Suprapubic skin (tissue), 3 donors: ENCODE measurements around the gene ITGAE.

ENCODE experiments used
- CTCF ChIP-seq, 2 donors: fragments of 200-600 bp in 1 of 2; fragments of 450-650 bp in 1 of 2; sonication (generic) in 1 of 2; IDR thresholded peaks; one replicate each; pipeline ENCODE4 v1.5.1; 2016 to 2019; ENCODE audit warnings: antibody characterized with exemption in 2 of 2, mild to moderate bottlenecking in 1 of 2, moderate library complexity in 1 of 2
- EP300 ChIP-seq: sonication (generic); formaldehyde crosslinking; IDR thresholded peaks from one replicate; pipeline ENCODE4 v1.6.1; 2017; ENCODE audit warnings: antibody characterized with exemption
- POLR2A ChIP-seq, 2 donors: fragments of 450-650 bp; IDR thresholded peaks; one replicate each; pipeline ENCODE4 v1.6.1; 2017; ENCODE audit warnings: antibody characterized with exemption in 2 of 2, mild to moderate bottlenecking in 2 of 2, moderate library complexity in 2 of 2

GRCh38 chr17:3754458-3755334 is 46.3 kb downstream of the ITGAE start:
- TF ChIP-seq CTCF (IDR thresholded peaks at IDR 0.05) (no peak), EP300 (no peak), POLR2A (IDR thresholded peaks at IDR 0.05) (no peak)
